B cell (primary cell): ENCODE results near the gene CCDC18. TPM values are rescaled to one million over a fixed set of nuclear protein-coding genes. Genes with fewer than 3 reads are reported as not detected.

Experiments used
- ATAC-seq: fragments of 200-7000 bp; cut with Tn5 transposase; one replicate; pipeline ENCODE4 v1.10.0; 2021; ENCODE audit warnings: low read depth, mild to moderate bottlenecking, moderate number of reproducible peaks, moderate library complexity
- CTCF ChIA-PET: fragments of 350-600 bp; sonication (Branson Sonifier 250); formaldehyde crosslinking; loops from one replicate; lab custom pipeline; 2021; ENCODE audit warnings: antibody characterized with exemption, inconsistent platforms; lab: Charles Lee
- POLR2A ChIA-PET: fragments of 350-600 bp; sonication (Branson Sonifier 250); formaldehyde crosslinking; loops from one replicate; lab custom pipeline; 2021; ENCODE audit warnings: antibody characterized with exemption; lab: Charles Lee
- DNase-seq: peaks from one replicate; pipeline ENCODE4 v3.0.0; 2013
- H2AFZ ChIP-seq: 2 replicates; pipeline ENCODE4 v1.6.1; 2012; ENCODE audit warnings: mild to moderate bottlenecking, low read depth, low read length; ENCODE audit not compliant: insufficient read depth, poor library complexity, severe bottlenecking
- H3K27ac ChIP-seq, 2 donors: 1 replicate in 1 of 2; 2 replicates in 1 of 2; pipeline ENCODE4 v1.5.1; 2012 to 2013; ENCODE audit warnings: low read length in 2 of 2, mild to moderate bottlenecking in 2 of 2, moderate library complexity in 1 of 2
- H3K27me3 ChIP-seq, 4 experiments: fragments of 200-600 bp in 1 of 4; sonication (generic) in 1 of 4; replicated peaks in 1 of 4; 1 replicate in 2 of 4; 2 replicates in 2 of 4; pipeline versions ENCODE4 v1.6.1 to v1.7.0; 2013 to 2016; ENCODE audit warnings: low read length in 3 of 4, mild to moderate bottlenecking in 2 of 4, mixed read lengths in 1 of 4, moderate library complexity in 1 of 4; ENCODE audit not compliant: insufficient read depth in 4 of 4, control insufficient read depth in 3 of 4; ENCODE audit errors: control extremely low read depth in 1 of 4
- H3K36me3 ChIP-seq, 2 experiments: replicated peaks in 1 of 2; 1 replicate in 1 of 2; 2 replicates in 1 of 2; pipeline versions ENCODE4 v1.6.1 to v1.7.1; 2013; ENCODE audit warnings: low read length in 1 of 2; ENCODE audit not compliant: insufficient read depth in 2 of 2, control insufficient read depth in 1 of 2; ENCODE audit errors: control extremely low read depth in 1 of 2, extremely low read depth in 1 of 2
- H3K4me1 ChIP-seq, 2 donors: fragments of 200-600 bp in 1 of 2; sonication (generic) in 1 of 2; 1 replicate in 1 of 2; 2 replicates in 1 of 2; pipeline versions ENCODE4 v1.5.1 to v1.6.1; 2013 to 2017; ENCODE audit warnings: low read length in 2 of 2; ENCODE audit not compliant: control insufficient read depth in 2 of 2, insufficient read depth in 2 of 2
- H3K4me2 ChIP-seq: replicated peaks from 2 replicates; pipeline ENCODE3; 2012; ENCODE audit warnings: mild to moderate bottlenecking, low read depth, low read length; ENCODE audit not compliant: poor library complexity, severe bottlenecking
- H3K4me3 ChIP-seq, 5 experiments: fragments of 200-600 bp in 1 of 5; sonication (generic) in 1 of 5; 1 replicate in 3 of 5; 2 replicates in 2 of 5; pipeline versions ENCODE4 v1.5.1 to v1.7.0; 2011 to 2016; ENCODE audit warnings: low read length in 4 of 5, mild to moderate bottlenecking in 4 of 5, low read depth in 2 of 5, control low read depth in 1 of 5, moderate library complexity in 1 of 5; ENCODE audit not compliant: insufficient read depth in 1 of 5; ENCODE audit errors: control extremely low read depth in 1 of 5, extremely low read depth in 1 of 5
- H3K79me2 ChIP-seq: fragments of 200-600 bp; sonication (generic); one replicate; pipeline ENCODE4 v1.6.0; 2016; ENCODE audit warnings: low read length; ENCODE audit not compliant: control insufficient read depth, insufficient read depth
- H3K9ac ChIP-seq: fragments of 200-600 bp; sonication (generic); 2 replicates; pipeline ENCODE4 v1.6.1; 2017; ENCODE audit warnings: mild to moderate bottlenecking, low read length, moderate library complexity
- H3K9me3 ChIP-seq, 3 donors: one replicate each; pipeline versions ENCODE4 v1.6.1 to v1.7.1; 2013; ENCODE audit warnings: low read length in 2 of 3; ENCODE audit not compliant: control insufficient read depth in 2 of 3, insufficient read depth in 1 of 3; ENCODE audit errors: control extremely low read depth in 1 of 3
- H4K20me1 ChIP-seq: 2 replicates; pipeline ENCODE4 v1.6.0; 2012; ENCODE audit warnings: mild to moderate bottlenecking, low read length; ENCODE audit not compliant: insufficient read depth, control insufficient read depth, poor library complexity, severe bottlenecking
- H3K27ac Mint-ChIP-seq: one replicate; pipeline ENCODE4 v1.8.0; 2021; ENCODE audit warnings: mixed read lengths
- H3K27me3 Mint-ChIP-seq: one replicate; pipeline ENCODE4 v1.8.0; 2021; ENCODE audit warnings: mixed read lengths
- H3K4me1 Mint-ChIP-seq: one replicate; pipeline ENCODE4 v1.8.0; 2021; ENCODE audit warnings: mixed read lengths
- H3K4me3 Mint-ChIP-seq: one replicate; pipeline ENCODE4 v1.8.0; 2021; ENCODE audit warnings: mixed read lengths
- H3K9me3 Mint-ChIP-seq: one replicate; pipeline ENCODE4 v1.8.0; 2022; ENCODE audit warnings: mixed read lengths; ENCODE audit not compliant: insufficient read depth
- EZH2 ChIP-seq: IDR thresholded peaks from 2 replicates; pipeline ENCODE4 v1.6.1; 2012; ENCODE audit warnings: borderline replicate concordance, low read depth, mild to moderate bottlenecking, moderate library complexity, low read length; ENCODE audit not compliant: insufficient read depth, poor library complexity, severe bottlenecking
- WGBS: methylation state at CpG from one replicate; pipeline ENCODE4 v1.1.5; 2013; ENCODE audit warnings: missing lambda C conversion rate; ENCODE audit not compliant: insufficient coverage; 5-methylcytosine and 5-hydroxymethylcytosine counted together
- intact Hi-C: fragments of 100-400 bp; cut with micrococcal nuclease; formaldehyde crosslinking; loops from one replicate; pipeline ENCODE4 v1.10.0; 2022
- polyA plus RNA-seq: library from polyadenylated mRNA; depleted of rRNA; stranded (reverse); fragments of >200 nt; gene quantifications from 2 replicates; pipeline ENCODE4 v1.2.3, GENCODE V29; 2012
- total RNA-seq, 2 donors: library from RNA; stranded (reverse); fragments of 120-200 nt in 1 of 2; gene quantifications; 1 replicate in 1 of 2; 2 replicates in 1 of 2; pipeline versions ENCODE4 v1.2.3 to v1.2.4, GENCODE V29; 2013 to 2022
- TF ChIP-seq, protein P1 (sequence below): fragments of 200-600 bp; IDR thresholded peaks from one replicate; pipeline ENCODE4 v1.8.0; 2022; ENCODE audit warnings: antibody characterized with exemption, mild to moderate bottlenecking

Gene CCDC18
- total and polyA plus RNA-seq, 2 donors (not counting 1 experiment from before 2014, with no cell fraction given): 7.7 to 16.0 TPM

GRCh38 chr1:93190432-93190831 lies 9.9 kb downstream of the CCDC18 start:
- H3K27ac Mint-ChIP-seq: no peak overlapping the region
- Histone ChIP-seq H3K4me3 (no peak overlapping the region), H3K4me1 (peaks cover 16 to 27% of the 10 kb centered on the region in 2 donors), H3K27me3 (no peaks in the 10 kb centered on the region), H3K9me3 (no peaks in the 10 kb centered on the region), H3K79me2 (peaks cover 40% of the 10 kb centered on the region), H3K36me3 (peaks cover 1 to 5% of the 10 kb centered on the region in 2 experiments), H3K4me2 (no peak overlapping the region), H4K20me1 (no peaks in the 10 kb centered on the region), H3K27ac (no peak overlapping the region), H3K9ac (no peak overlapping the region), H2AFZ (no peak overlapping the region)
- WGBS: 100% methylated on average over 3 of the region's 3 CpGs
- H3K4me3 Mint-ChIP-seq: no peak overlapping the region
- intact Hi-C loops: no loop called here
- CTCF ChIA-PET: no interaction called here
- H3K4me1 Mint-ChIP-seq: peaks cover 37% of the 10 kb centered on the region
- H3K27me3 Mint-ChIP-seq: no peaks in the 10 kb centered on the region
- POLR2A ChIA-PET: no interaction called here
- DNase-seq: no peak
- H3K9me3 Mint-ChIP-seq: no peaks in the 10 kb centered on the region
- no peak for TF ChIP-seq EZH2
- TF ChIP-seq, protein P1, sequence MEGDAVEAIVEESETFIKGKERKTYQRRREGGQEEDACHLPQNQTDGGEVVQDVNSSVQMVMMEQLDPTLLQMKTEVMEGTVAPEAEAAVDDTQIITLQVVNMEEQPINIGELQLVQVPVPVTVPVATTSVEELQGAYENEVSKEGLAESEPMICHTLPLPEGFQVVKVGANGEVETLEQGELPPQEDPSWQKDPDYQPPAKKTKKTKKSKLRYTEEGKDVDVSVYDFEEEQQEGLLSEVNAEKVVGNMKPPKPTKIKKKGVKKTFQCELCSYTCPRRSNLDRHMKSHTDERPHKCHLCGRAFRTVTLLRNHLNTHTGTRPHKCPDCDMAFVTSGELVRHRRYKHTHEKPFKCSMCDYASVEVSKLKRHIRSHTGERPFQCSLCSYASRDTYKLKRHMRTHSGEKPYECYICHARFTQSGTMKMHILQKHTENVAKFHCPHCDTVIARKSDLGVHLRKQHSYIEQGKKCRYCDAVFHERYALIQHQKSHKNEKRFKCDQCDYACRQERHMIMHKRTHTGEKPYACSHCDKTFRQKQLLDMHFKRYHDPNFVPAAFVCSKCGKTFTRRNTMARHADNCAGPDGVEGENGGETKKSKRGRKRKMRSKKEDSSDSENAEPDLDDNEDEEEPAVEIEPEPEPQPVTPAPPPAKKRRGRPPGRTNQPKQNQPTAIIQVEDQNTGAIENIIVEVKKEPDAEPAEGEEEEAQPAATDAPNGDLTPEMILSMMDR: no peak
- no peak for ATAC-seq

GRCh38 chr1:93194231-93194990 lies 13.9 kb downstream of the CCDC18 start:
- Histone ChIP-seq H3K36me3 (peaks cover 7 to 8% of the 10 kb centered on the region in 2 experiments), H3K9ac (no peak overlapping the region), H3K27me3 (no peaks in the 10 kb centered on the region), H3K4me2 (peak overlapping the region; percentile 17), H2AFZ (no peak overlapping the region), H3K4me1 (peaks cover 0 to 6% of the 10 kb centered on the region in 2 donors), H3K79me2 (peaks cover 24% of the 10 kb centered on the region), H3K27ac (no peak overlapping the region), H4K20me1 (no peaks in the 10 kb centered on the region), H3K9me3 (no peaks in the 10 kb centered on the region), H3K4me3 (no peak overlapping the region)
- intact Hi-C loops: no loop called here
- WGBS: no CpG with 5 or more reads among the region's 4 CpGs
- Mint-ChIP-seq H3K4me3 (no peak overlapping the region), H3K4me1 (peaks cover 11% of the 10 kb centered on the region), H3K27ac (no peak overlapping the region), H3K9me3 (no peaks in the 10 kb centered on the region), H3K27me3 (no peaks in the 10 kb centered on the region)
- DNase-seq: no peak
- ATAC-seq: no peak
- CTCF ChIA-PET: no interaction called here
- no peak for TF ChIP-seq EZH2
- POLR2A ChIA-PET: no interaction called here
